ENCODE measurements around the gene MDFIC2.

DNA sequence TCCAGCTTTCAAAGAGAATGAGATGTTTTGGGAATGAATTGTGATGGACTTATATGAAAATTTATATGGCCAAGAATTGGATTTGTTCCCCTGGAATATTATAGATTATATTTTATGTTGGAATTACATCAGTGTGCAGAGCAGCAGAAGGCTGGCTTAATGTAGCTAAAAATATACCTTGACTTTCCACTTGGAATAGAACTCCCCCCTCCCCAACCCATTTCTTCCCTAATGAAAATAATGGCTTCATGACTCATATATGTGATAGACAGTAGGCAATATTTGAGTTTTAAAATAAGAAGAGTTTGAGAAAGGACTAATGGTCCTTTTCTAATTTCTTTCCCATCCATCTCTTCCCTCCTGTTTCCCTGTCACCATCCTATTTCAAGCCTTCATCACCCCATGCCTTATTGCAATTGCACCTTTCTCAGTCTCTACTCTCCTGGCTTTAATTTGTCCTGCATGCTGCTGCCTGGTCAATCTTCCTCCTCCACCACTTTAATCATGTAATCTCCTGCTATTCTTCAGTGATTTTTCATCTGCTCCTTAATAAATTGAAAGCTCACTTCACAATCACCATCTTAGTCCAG lies 122.5 kb downstream of the MDFIC2 start:
- TF ChIP-seq, protein P1, sequence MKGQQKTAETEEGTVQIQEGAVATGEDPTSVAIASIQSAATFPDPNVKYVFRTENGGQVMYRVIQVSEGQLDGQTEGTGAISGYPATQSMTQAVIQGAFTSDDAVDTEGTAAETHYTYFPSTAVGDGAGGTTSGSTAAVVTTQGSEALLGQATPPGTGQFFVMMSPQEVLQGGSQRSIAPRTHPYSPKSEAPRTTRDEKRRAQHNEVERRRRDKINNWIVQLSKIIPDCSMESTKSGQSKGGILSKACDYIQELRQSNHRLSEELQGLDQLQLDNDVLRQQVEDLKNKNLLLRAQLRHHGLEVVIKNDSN (IDR thresholded peaks at IDR 0.05) = no peak
- TF ChIP-seq TAF1 (IDR thresholded peaks at IDR 0.05; ENCODE audit: low read depth) (no peak), EP300 (IDR thresholded peaks at IDR 0.05; ENCODE audit: borderline replicate concordance) (no peak), RAD21 (IDR thresholded peaks at IDR 0.05; ENCODE audit: low read depth) (no peak), EGR1 (IDR thresholded peaks at IDR 0.05) (no peak), NFIC (IDR thresholded peaks at IDR 0.05) (no peak), TEAD4 (IDR thresholded peaks at IDR 0.05) (no peak), CREB1 (IDR thresholded peaks at IDR 0.05; ENCODE audit: low read depth) (no peak), TCF12 (IDR thresholded peaks at IDR 0.05; ENCODE audit: low read depth) (no peak)
- TF ChIP-seq, protein P2, sequence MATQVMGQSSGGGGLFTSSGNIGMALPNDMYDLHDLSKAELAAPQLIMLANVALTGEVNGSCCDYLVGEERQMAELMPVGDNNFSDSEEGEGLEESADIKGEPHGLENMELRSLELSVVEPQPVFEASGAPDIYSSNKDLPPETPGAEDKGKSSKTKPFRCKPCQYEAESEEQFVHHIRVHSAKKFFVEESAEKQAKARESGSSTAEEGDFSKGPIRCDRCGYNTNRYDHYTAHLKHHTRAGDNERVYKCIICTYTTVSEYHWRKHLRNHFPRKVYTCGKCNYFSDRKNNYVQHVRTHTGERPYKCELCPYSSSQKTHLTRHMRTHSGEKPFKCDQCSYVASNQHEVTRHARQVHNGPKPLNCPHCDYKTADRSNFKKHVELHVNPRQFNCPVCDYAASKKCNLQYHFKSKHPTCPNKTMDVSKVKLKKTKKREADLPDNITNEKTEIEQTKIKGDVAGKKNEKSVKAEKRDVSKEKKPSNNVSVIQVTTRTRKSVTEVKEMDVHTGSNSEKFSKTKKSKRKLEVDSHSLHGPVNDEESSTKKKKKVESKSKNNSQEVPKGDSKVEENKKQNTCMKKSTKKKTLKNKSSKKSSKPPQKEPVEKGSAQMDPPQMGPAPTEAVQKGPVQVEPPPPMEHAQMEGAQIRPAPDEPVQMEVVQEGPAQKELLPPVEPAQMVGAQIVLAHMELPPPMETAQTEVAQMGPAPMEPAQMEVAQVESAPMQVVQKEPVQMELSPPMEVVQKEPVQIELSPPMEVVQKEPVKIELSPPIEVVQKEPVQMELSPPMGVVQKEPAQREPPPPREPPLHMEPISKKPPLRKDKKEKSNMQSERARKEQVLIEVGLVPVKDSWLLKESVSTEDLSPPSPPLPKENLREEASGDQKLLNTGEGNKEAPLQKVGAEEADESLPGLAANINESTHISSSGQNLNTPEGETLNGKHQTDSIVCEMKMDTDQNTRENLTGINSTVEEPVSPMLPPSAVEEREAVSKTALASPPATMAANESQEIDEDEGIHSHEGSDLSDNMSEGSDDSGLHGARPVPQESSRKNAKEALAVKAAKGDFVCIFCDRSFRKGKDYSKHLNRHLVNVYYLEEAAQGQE (IDR thresholded peaks at IDR 0.05; ENCODE audit: low read depth) = no peak
- TF ChIP-seq, protein P3, sequence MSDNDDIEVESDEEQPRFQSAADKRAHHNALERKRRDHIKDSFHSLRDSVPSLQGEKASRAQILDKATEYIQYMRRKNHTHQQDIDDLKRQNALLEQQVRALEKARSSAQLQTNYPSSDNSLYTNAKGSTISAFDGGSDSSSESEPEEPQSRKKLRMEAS (IDR thresholded peaks at IDR 0.05) = no peak
